Superior temporal gyrus (tissue), 1 donor: ENCODE results near the gene MICU2.

Source experiments
- DNase-seq: peaks from one replicate; pipeline ENCODE4 v3.0.0-alpha.2; 2016; ENCODE audit errors: extremely low spot score

Gene MICU2

GRCh38 chr13:21546372-21546771 lies 57.6 kb downstream of the MICU2 start:
- DNase-seq = peak; percentile 48

DNA sequence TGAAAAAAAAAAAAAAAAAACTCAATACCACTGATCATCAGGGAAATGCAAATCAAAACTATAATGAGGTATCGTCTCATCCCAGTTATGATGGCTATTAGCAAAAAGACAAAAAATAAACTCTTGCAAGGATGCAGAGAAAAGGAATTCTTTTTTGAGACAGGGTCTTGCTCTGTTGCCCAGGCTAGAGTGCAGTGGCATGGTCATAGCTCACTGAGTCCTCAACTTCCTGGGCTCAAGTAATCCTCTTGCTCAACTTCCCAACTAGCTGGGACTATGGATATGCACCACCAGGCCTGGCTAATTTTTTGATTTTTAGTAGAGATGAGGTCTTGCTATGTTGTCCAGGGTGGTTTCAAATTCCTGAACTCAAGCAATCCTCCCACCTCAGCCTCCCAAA lies 59.5 kb downstream of the MICU2 start:
- DNase-seq = no peak

DNA sequence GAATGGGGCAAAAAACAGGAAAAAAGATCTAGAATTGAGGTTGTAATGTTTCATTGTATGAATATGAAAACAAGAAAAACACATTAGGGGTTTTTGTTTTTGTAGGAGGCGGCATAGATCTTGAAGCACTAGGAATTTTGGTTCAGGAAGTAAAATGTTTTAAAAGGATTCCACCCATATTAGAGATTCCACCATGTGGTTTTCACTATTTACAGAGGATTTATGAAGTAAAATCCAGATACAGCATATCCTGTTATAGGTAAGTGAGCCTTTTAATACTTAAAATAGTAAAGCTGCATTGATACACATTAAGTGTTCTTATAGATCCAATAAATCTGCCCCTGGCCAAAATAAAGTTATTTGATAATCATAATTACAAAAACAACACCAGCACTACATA lies 61.4 kb downstream of the MICU2 start:
- no peak for DNase-seq

DNA sequence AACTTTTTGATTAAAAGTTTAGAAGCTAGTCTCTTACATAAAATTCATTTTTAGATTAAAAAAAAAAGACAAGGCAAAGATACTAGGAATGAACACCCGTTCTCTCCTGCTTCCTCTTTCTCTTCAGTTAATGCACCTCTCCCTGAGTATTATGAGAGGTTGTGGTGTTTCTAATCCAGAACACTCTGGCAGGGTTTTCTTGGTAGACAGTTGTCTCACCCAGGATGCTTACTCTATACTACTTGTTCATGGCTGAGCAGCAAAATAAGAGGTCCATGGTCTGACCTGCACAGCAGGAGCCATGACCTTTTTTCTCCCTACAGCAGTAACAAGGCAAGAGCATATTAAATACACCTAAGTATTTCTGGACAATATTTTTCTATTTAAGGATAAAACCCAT lies 62.0 kb downstream of the MICU2 start:
- DNase-seq = no peak

- DNase-seq = no peak
These were observed 62.7 kb downstream of the MICU2 start for GRCh38 chr13:21541271-21541670.

GRCh38 chr13:21539687-21540086 lies 64.3 kb downstream of the MICU2 start:
- no peak for DNase-seq

DNA sequence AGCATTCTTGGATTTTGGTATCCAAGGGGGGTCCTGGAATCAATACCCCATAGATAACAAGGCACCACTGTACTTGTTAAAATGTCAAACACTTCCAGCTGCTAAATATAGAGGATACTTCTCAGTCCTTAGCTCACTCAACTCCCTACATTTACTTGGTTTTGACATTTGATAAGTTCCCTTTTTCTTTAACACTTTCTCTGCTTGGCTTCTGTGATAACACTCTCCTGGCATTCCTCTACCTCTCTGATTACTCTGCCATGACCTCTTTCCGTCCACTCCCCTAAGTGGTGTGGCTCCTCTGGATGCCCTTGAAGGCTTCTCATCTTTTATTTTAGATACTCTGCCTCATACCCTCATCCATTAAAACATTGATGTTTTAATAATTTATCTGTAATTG lies 65.2 kb downstream of the MICU2 start:
- DNase-seq = no peak

DNA sequence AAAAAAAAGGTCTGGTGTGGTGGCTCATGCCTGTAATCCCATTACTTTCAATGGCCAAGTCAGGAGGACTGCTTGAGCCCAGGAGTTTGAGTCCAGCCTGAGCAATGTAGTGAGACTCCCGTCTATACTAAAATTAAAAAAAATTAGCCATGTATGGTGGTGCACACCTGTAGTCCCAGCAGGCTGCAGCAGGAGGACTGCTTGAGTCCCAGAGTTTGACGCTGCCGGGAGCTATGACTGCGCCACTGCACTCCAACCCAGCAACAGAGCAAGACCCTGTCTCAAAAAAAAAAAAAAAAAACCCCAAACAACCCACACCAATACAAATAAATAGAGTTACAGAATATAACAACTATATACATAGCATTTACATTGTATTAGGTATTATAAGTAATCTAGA lies 65.7 kb downstream of the MICU2 start:
- DNase-seq = no peak

DNA sequence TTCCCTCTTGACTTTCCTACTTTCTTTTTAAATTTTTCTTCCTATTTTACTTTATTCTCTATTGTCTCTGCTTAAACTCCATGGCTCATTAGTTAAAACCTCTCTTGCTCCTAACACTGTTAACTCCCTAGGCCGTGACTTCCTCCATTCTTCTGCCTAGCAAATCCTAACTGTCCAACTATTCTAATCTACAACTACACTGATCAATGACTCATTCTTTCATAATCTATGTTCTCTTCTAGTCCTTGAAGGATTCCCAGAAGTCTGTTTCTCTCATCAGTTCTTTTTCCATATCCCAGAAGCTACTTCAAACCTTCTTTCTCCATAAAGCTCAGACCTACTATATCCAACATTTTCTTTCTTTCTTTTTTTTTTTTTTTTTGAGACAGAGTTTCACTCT lies 66.9 kb downstream of the MICU2 start:
- DNase-seq = no peak

GRCh38 chr13:21534760-21535159 lies 69.2 kb downstream of the MICU2 start:
- DNase-seq = no peak

DNA sequence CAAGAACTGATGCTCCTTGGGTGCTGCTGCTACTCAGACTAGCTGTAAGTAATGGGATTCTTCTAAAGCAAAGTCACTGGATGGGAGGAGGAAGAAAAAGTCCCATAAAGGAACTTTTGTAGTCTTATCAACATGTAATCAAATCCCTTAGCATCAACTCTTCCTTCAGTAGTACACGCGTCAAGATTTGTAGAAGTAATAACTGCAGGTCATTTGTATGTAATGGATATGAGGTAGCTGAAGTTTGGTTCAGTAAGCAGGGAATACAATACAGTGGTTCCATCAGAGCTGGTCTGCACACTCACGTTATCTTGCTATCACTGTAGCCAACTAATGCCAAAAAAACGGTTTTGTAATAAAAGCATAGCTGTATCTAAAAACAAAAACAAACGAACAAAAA lies 72.5 kb downstream of the MICU2 start:
- DNase-seq = no peak

DNA sequence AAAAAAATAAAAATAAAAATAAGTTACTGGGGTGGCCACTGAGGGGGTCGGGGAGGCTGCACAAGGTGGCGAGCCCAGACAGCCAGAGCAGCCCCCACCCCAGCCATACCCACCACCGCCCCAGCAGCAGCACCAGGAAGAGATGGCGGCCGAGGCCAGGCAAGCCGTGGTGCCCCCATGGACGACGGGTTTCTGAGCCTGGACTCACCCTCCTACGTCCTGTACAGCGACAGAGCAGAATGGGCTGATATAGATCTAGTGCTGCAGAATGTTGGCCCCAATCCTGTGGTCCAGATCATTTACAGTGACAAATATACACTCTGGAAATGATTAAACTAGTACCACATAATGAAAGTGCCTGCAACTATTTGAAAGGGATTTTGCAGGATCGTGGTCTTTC lies 73.3 kb downstream of the MICU2 start:
- no peak for DNase-seq

DNA sequence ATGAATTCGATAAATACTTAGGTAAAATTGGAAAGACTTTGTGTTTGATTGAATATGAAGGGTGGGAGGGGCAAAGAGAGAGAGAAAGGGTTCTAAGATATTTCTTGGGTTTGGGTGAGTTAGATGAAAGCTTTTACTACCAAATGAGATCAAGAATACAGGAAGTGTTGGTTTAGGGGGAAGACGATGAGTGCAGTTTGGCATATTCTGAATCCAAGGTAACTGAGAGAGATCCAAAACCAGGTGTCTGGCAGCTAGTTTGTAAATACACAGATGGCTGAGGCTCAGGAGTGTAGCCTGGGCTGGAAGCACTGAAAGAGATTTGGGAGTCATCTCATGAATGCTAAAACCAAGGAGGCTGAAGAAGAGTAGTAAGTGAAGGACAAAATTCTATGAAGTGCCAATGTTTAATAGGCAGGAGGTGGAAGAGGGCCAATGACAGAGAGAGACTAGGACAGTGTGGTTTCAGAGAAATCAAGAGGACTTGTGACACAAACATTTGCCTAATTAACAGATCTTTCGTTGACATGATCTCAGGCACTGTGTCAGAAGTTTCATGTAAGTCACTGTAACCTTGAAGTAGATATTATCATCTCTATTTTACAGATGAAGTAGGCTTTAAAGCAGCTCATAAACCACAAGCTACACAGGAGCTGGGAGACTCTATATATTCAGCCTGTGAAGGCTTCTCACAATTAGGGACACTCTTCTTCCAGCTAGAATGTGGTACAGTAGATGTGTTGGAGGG lies 74.7 kb downstream of the MICU2 start:
- no peak for DNase-seq

DNA sequence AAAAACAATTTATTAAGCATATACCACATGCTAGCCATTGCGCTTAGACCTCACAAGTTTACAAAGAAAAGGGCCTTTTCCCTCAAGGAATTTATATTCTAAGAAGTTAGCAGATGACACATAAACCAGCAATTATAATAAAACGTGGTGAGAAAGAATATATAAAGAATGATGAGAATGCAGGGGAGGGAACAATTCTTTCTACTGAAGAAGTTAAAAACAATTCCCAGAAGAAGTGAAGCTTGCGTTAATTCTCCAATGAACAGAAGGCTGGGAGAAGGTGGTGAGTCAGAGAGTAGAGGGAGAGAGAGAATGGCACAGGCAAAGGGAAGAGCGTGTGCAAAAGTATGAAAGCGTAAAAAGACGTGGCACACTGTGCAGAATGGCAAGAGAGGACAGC lies 75.4 kb downstream of the MICU2 start:
- DNase-seq = no peak

DNA sequence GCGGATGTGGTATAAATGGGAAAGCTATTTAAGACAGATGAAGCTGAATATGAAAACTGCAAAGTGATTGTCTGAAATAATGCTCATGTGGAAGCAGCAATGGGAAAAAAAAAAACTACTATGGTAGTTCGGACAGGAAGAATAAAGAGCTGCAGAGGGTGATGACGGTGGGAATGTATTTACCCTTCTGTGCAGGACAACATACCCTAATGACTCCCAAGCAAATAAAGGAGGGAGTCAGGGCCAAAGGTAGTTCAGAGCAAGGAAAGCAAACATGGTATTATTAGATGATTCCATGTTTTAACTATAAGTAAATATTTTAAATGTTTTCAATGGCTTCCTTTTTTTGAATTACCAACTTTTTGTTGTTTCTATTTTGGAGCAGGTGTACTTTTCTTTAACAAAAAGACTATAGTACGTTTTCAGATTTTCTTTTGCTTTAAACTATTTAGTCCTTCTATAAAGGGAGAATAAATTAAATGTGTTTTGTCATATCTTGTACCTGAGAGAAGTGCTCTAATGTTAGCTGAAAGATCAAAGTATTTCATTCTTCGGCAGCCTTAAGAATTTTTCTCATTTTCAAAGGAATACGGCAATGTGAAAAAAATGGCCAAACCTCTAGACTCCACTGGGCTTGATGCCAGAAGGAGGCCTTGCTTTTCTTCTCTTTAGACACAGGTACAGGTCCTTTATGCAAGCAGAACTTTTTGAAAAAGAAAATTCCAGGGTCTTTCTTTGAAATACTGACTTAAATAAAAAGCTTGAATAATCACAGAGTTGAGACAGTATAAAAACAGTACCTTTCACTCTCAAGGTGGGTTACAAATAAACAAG lies 77.0 kb downstream of the MICU2 start:
- DNase-seq = no peak

- DNase-seq = no peak
These were observed 81.1 kb downstream of the MICU2 start for GRCh38 chr13:21522847-21523246.

- no peak for DNase-seq
These were observed 81.8 kb downstream of the MICU2 start for GRCh38 chr13:21522130-21522529.

DNA sequence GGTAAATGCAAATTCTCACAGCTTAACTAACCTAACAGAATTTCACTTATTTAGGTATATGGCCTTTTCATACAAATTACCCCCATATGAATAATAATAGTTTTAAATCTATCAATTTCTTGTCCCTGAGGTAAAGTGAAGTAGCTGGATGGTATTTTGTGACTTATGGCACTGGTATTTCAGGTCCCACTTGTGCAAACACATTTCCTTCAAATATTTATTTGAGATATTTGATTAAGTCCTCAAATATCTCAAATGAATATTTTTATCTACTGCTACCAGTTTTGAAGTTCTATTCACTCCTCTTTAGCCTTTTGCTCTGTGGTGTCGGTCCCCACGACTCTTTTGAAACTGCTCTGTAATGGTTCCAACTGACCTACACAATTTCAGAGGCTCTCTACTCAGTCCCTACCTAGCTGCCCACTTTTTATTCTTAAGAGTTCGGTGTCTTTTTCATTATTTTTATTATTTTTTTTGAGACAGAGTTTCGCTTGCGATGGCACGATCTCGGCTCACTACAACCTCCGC lies 85.3 kb downstream of the MICU2 start:
- no peak for DNase-seq

DNA sequence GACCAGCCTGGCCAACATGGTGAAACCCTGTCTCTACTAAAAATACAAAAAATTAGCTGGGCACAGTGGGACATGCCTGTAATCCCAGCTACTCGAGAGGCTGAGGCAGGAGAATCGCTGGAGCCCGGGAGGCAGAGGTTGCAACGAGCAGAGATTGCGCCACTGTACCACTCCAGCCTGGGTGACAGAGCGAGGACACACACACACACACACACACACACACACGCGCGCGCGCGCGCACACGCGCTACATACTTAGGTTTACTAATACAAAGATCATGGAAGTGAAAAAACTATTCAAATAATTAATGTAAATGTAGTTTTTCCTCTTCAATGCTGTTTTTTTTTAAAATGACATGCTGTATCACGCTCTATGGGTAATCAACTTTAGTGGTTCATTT lies 86.4 kb downstream of the MICU2 start:
- DNase-seq = no peak

- no peak for DNase-seq
These were observed 87.2 kb downstream of the MICU2 start for GRCh38 chr13:21516805-21517204.

GRCh38 chr13:21511849-21512248 lies 92.1 kb downstream of the MICU2 start:
- DNase-seq = peak; percentile 27

DNA sequence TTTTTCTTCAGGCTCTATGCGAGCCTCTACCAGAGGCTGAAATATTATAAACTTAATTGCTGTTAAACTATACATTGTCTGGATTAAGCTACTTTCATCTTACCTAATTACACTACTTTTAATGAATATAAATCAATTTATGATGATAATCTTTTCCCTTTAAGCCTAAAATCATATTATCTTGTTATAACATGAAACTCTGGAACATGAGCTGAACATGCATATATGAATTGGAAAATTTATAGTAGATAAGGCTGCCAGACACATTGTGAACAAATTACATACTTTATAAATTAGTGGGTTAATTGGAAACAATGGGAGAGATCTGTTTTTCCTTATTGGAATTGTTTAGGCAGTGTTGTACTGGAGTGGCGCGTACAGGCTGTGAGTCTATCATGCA lies 99.6 kb downstream of the MICU2 start:
- DNase-seq = no peak

DNA sequence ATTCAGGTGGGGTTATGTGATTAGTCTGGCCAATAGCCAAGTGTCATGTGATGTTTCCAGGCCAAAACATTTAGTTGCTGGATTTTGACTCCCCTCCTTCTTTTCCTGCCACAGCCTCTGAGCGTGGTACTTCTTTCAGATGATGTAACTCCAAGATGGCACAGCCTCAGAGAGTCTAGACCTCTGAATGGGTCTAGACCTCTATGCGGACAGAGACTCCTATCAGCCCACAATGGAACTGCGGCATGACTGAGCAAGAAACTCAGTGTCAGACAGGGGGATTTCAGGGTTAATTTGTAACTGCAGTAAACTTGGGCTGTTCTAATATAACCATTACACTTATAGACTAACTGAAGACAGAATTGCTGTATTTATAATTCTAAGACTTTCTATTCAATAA lies 102.3 kb downstream of the MICU2 start:
- no peak for DNase-seq
